ENCODE measurements around the gene PPFIA1. TPM values are rescaled to one million over a fixed set of nuclear protein-coding genes. Genes with fewer than 3 reads are reported as not detected.

PPFIA1 gene
- total and polyA plus RNA-seq, 3 donors from 2014 or later = 110 to 144 (median 125) TPM

GRCh38 chr11:70319396-70320076 lies 49.0 kb downstream of the PPFIA1 start:
- TF ChIP-seq POLR2A (IDR thresholded peaks at IDR 0.05) (no peak), CTCF (IDR thresholded peaks at IDR 0.05) (no peak)
- DNase-seq = no peak
- Histone ChIP-seq H3K27ac (no peak overlapping the region), H3K27me3 (no peaks in the 10 kb centered on the region), H3K36me3 (ENCODE audit: low read depth, missing control alignments) (no peaks in the 10 kb centered on the region), H3K9me3 (no peaks in the 10 kb centered on the region), H3K4me1 (peaks cover 11% of the 10 kb centered on the region), H3K4me3 (no peak overlapping the region)
- intact Hi-C loops (cut with DNase I; ENCODE audit: low total_unique reads) = no loop called here
- 51 to 75% methylated on average over 10 of the region's 10 CpGs for WGBS, 2 donors

GRCh38 chr11:70322666-70323065 lies 52.2 kb downstream of the PPFIA1 start:
- intact Hi-C loops (cut with DNase I; ENCODE audit: low total_unique reads) = no loop called here
- H3K9me3 ChIP-seq = no peaks in the 10 kb centered on the region
- WGBS, 2 donors = 82 to 92% methylated on average over 2 of the region's 2 CpGs
- H3K27me3 ChIP-seq = no peaks in the 10 kb centered on the region
- TF ChIP-seq POLR2A (IDR thresholded peaks at IDR 0.05) = no peak
- no peak for TF ChIP-seq CTCF (IDR thresholded peaks at IDR 0.05)
- no peak for DNase-seq
- peaks cover 11% of the 10 kb centered on the region for H3K4me1 ChIP-seq
- no peak overlapping the region for H3K4me3 ChIP-seq
- H3K36me3 ChIP-seq (ENCODE audit: low read depth, missing control alignments) = no peaks in the 10 kb centered on the region
- H3K27ac ChIP-seq = no peak overlapping the region

- no peak for DNase-seq
- H3K9me3 ChIP-seq = no peaks in the 10 kb centered on the region
- 94 to 96% methylated on average over 1 of the region's 1 CpG for whole genome bisulfite sequencing, 2 donors
- peaks cover 11% of the 10 kb centered on the region for H3K4me1 ChIP-seq
- no peak overlapping the region for H3K27ac ChIP-seq
- intact Hi-C loops (cut with DNase I; ENCODE audit: low total_unique reads) = no loop called here
- TF ChIP-seq POLR2A (IDR thresholded peaks at IDR 0.05) (no peak), CTCF (IDR thresholded peaks at IDR 0.05) (no peak)
- no peaks in the 10 kb centered on the region for H3K27me3 ChIP-seq
- no peaks in the 10 kb centered on the region for H3K36me3 ChIP-seq (ENCODE audit: low read depth, missing control alignments)
- no peak overlapping the region for H3K4me3 ChIP-seq
These were observed 53.3 kb downstream of the PPFIA1 start for GRCh38 chr11:70323806-70324205.

GRCh38 chr11:70324376-70325115 lies 54.1 kb downstream of the PPFIA1 start:
- no peak for TF ChIP-seq POLR2A (IDR thresholded peaks at IDR 0.05)
- no peak for TF ChIP-seq CTCF (IDR thresholded peaks at IDR 0.05)
- 81 to 85% methylated on average over 10 of the region's 10 CpGs for WGBS, 2 donors
- H3K4me1 ChIP-seq = peaks cover 7% of the 10 kb centered on the region
- no peak for DNase-seq
- intact Hi-C loops (cut with DNase I; ENCODE audit: low total_unique reads) = no loop called here
- no peaks in the 10 kb centered on the region for H3K36me3 ChIP-seq (ENCODE audit: low read depth, missing control alignments)
- H3K27me3 ChIP-seq = no peaks in the 10 kb centered on the region
- no peaks in the 10 kb centered on the region for H3K9me3 ChIP-seq
- no peak overlapping the region for H3K27ac ChIP-seq
- H3K4me3 ChIP-seq = no peak overlapping the region

Measured in testis (tissue), 3 donors.